GM23338 (cell line): ENCODE data around the gene MITF.

Experiments
- CTCF ChIP-seq, 2 experiments: fragments of 200-600 bp in 1 of 2; sonication (generic) in 1 of 2; conservative IDR thresholded peaks; 2 replicates each; pipeline versions ENCODE4 v1.5.1 to v1.6.1; 2016 to 2017; ENCODE audit warnings: antibody characterized with exemption in 2 of 2, low read depth in 2 of 2, mild to moderate bottlenecking in 2 of 2, moderate library complexity in 1 of 2
- EZH2 ChIP-seq: fragments of 200-600 bp; sonication (generic); IDR thresholded peaks from one replicate; pipeline ENCODE4 v1.8.0; 2017; ENCODE audit warnings: antibody characterized with exemption, mild to moderate bottlenecking, low read depth; ENCODE audit not compliant: unreplicated experiment

GRCh38 chr3:69695443-69695842 is 43.8 kb upstream of the MITF start:
- TF ChIP-seq CTCF (conservative IDR thresholded peaks at IDR 0.05; ENCODE audit: low read depth in 2 of 2): no peak
- no peak for TF ChIP-seq EZH2
